Fibroblast of lung (primary cell): ENCODE results near the gene TYMS. TPM values are rescaled to one million over a fixed set of nuclear protein-coding genes. Genes with fewer than 3 reads are reported as not detected.

Source experiments
- DNase-seq, 2 donors: peaks; one replicate each; pipeline versions ENCODE4 v3.0.0 to v3.0.0-alpha.2; 2010; ENCODE audit warnings: low read depth in 2 of 2
- H2AFZ ChIP-seq: 2 replicates; pipeline ENCODE4 v1.5.1; 2012; ENCODE audit warnings: low read length, control low read depth, inconsistent platforms
- H3K27ac ChIP-seq: 2 replicates; pipeline ENCODE4 v1.5.1; 2011; ENCODE audit warnings: low read length, control low read depth; ENCODE audit not compliant: insufficient read depth
- H3K27me3 ChIP-seq: 2 replicates; pipeline ENCODE4 v1.5.1; 2011; ENCODE audit warnings: mild to moderate bottlenecking, low read length; ENCODE audit not compliant: control insufficient read depth, insufficient read depth
- H3K36me3 ChIP-seq: 2 replicates; pipeline ENCODE4 v1.5.1; 2011; ENCODE audit warnings: low read length; ENCODE audit not compliant: control insufficient read depth, insufficient read depth
- H3K4me1 ChIP-seq: 2 replicates; pipeline ENCODE4 v1.5.1; 2011; ENCODE audit warnings: low read length; ENCODE audit not compliant: control insufficient read depth, insufficient read depth; ENCODE audit errors: extremely low read depth
- H3K4me2 ChIP-seq: 2 replicates; pipeline ENCODE4 v1.5.1; 2011; ENCODE audit warnings: low read length, control low read depth; ENCODE audit not compliant: insufficient read depth; ENCODE audit errors: extremely low read depth
- H3K4me3 ChIP-seq, 4 experiments: fragments of 200-600 bp in 1 of 4; sonication (generic) in 1 of 4; replicated peaks in 1 of 4; 2 replicates each; pipeline ENCODE4 v1.5.1; 2011 to 2016; ENCODE audit warnings: low read length in 4 of 4, low read depth in 3 of 4, mild to moderate bottlenecking in 3 of 4, control low read depth in 2 of 4, inconsistent platforms in 1 of 4, mixed read lengths in 1 of 4; ENCODE audit not compliant: insufficient read depth in 1 of 4; ENCODE audit errors: control extremely low read depth in 1 of 4
- H3K79me2 ChIP-seq: 2 replicates; pipeline ENCODE4 v1.5.1; 2012; ENCODE audit warnings: mild to moderate bottlenecking, low read length, inconsistent platforms; ENCODE audit not compliant: control insufficient read depth, insufficient read depth
- H3K9ac ChIP-seq: 2 replicates; pipeline ENCODE4 v1.5.1; 2011; ENCODE audit warnings: mild to moderate bottlenecking, low read length, control low read depth; ENCODE audit not compliant: insufficient read depth
- H3K9me3 ChIP-seq: 2 replicates; pipeline ENCODE4 v1.5.1; 2012; ENCODE audit warnings: low read depth, low read length; ENCODE audit not compliant: control insufficient read depth, insufficient read depth
- H4K20me1 ChIP-seq: 2 replicates; pipeline ENCODE4 v1.5.1; 2011; ENCODE audit warnings: low read length; ENCODE audit not compliant: control insufficient read depth, insufficient read depth; ENCODE audit errors: extremely low read depth
- EZH2 ChIP-seq: IDR thresholded peaks from 2 replicates; pipeline ENCODE4 v1.5.1; 2012; ENCODE audit warnings: low read length, control low read depth, mild to moderate bottlenecking; ENCODE audit errors: missing control alignments
- polyA minus RNA-seq: library from RNA; depleted of rRNA, polyadenylated mRNA; stranded (reverse); fragments of >200 nt; gene quantifications from 2 replicates; pipeline ENCODE4 v1.2.3, GENCODE V29; 2011; ENCODE audit warnings: low replicate concordance
- polyA plus RNA-seq, 2 donors: library from polyadenylated mRNA; depleted of rRNA in 1 of 2; stranded (reverse) in 1 of 2; unstranded in 1 of 2; fragments of >200 nt; gene quantifications; 2 replicates each; pipeline ENCODE4 v1.2.1, GENCODE V29; 2011 to 2012; ENCODE audit warnings: missing spikeins in 1 of 2
- total RNA-seq: library from RNA; depleted of rRNA; stranded (reverse); fragments of >200 nt; gene quantifications from 2 replicates; pipeline ENCODE4 v1.2.1, GENCODE V29; 2014
- TF ChIP-seq, protein P1 (sequence below), 2 donors: IDR thresholded peaks in 1 of 2; conservative IDR thresholded peaks in 1 of 2; 1 replicate in 1 of 2; 2 replicates in 1 of 2; pipeline ENCODE4 v1.5.1; 2011 to 2012; ENCODE audit warnings: low read length in 2 of 2, control low read depth in 1 of 2, inconsistent platforms in 1 of 2, low read depth in 1 of 2, mild to moderate bottlenecking in 1 of 2

Gene TYMS
- total RNA-seq (12.1 and 16.8 TPM in 2 replicates), polyA plus RNA-seq (45.4 and 152 TPM in 2 replicates), polyA minus RNA-seq (64.8 and 292 TPM in 2 replicates)
- polyA plus RNA-seq (2012), result 34.9 and 126 TPM in 2 replicates

DNA sequence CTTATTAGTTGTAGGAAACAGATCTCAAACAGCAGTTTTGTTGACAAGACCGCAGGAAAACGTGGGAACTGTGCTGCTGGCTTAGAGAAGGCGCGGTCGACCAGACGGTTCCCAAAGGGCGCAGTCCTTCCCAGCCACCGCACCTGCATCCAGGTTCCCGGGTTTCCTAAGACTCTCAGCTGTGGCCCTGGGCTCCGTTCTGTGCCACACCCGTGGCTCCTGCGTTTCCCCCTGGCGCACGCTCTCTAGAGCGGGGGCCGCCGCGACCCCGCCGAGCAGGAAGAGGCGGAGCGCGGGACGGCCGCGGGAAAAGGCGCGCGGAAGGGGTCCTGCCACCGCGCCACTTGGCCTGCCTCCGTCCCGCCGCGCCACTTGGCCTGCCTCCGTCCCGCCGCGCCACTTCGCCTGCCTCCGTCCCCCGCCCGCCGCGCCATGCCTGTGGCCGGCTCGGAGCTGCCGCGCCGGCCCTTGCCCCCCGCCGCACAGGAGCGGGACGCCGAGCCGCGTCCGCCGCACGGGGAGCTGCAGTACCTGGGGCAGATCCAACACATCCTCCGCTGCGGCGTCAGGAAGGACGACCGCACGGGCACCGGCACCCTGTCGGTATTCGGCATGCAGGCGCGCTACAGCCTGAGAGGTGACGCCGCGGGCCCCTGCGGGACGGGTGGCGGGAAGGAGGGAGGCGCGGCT, at the start of gene TYMS:
Gene TYMS, plus strand, starts transcription at position 343 of the 690 bp plus-strand sequence. Its CDS starts 90 bp downstream, at position 433.
- no peak for TF ChIP-seq EZH2
- TF ChIP-seq, protein P1, sequence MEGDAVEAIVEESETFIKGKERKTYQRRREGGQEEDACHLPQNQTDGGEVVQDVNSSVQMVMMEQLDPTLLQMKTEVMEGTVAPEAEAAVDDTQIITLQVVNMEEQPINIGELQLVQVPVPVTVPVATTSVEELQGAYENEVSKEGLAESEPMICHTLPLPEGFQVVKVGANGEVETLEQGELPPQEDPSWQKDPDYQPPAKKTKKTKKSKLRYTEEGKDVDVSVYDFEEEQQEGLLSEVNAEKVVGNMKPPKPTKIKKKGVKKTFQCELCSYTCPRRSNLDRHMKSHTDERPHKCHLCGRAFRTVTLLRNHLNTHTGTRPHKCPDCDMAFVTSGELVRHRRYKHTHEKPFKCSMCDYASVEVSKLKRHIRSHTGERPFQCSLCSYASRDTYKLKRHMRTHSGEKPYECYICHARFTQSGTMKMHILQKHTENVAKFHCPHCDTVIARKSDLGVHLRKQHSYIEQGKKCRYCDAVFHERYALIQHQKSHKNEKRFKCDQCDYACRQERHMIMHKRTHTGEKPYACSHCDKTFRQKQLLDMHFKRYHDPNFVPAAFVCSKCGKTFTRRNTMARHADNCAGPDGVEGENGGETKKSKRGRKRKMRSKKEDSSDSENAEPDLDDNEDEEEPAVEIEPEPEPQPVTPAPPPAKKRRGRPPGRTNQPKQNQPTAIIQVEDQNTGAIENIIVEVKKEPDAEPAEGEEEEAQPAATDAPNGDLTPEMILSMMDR (conservative IDR thresholded peaks at IDR 0.05 in 1 of 2, IDR thresholded peaks at IDR 0.05 in 1 of 2; ENCODE audit: low read depth in 1 of 2, low read length in 2 of 2), result peak in 1 of 2 donors; percentile 2
- H4K20me1 ChIP-seq, result no peaks in the 10 kb centered on the region
- peak within 1 kb of the TSS; percentile 84 for H3K27ac ChIP-seq
- H3K36me3 ChIP-seq, result no peaks in the 10 kb centered on the region
- H3K79me2 ChIP-seq, result peaks cover 16% of the 10 kb centered on the region
- peak; percentile 44 to 60 for DNase-seq
- H3K9ac ChIP-seq, result peak within 1 kb of the TSS; percentile 74
- peak within 1 kb of the TSS; percentile 73 to 93 (median 89) for H3K4me3 ChIP-seq
- H3K27me3 ChIP-seq, result no peaks in the 10 kb centered on the region
- peak within 1 kb of the TSS; percentile 87 for H3K4me2 ChIP-seq
- peak within 1 kb of the TSS; percentile 93 for H2AFZ ChIP-seq
- H3K9me3 ChIP-seq, result no peaks in the 10 kb centered on the region
- no peaks in the 10 kb centered on the region for H3K4me1 ChIP-seq

DNA sequence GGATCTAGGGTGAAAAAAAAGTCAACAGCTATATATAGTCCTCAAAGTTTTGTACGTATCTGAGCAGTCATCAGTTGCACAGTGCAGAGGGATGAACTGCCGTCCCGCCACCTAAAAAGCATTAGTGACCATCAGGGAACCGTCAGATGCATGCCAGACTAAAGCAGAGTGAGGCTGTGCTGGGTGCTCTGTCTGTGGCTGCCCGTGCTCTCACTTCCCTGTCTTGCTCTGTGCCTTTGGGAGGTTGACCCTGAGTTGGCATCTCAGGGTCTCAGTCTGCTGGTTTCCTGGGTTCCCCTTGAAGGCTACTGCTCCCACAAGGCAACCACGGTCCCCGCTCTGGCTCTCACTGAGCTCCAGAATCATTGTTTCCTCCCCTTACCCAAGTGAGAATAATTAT, 49.5 kb upstream of the TYMS start:
- no peak overlapping the region for H2AFZ ChIP-seq
- no peaks in the 10 kb centered on the region for H3K36me3 ChIP-seq
- no peak overlapping the region for H3K4me3 ChIP-seq
- H3K4me1 ChIP-seq, result no peaks in the 10 kb centered on the region
- H4K20me1 ChIP-seq, result no peaks in the 10 kb centered on the region
- TF ChIP-seq, protein P1 (conservative IDR thresholded peaks at IDR 0.05 in 1 of 2, IDR thresholded peaks at IDR 0.05 in 1 of 2; ENCODE audit: low read depth in 1 of 2, low read length in 2 of 2), result no peak
- TF ChIP-seq EZH2, result no peak
- no peak for DNase-seq
- H3K79me2 ChIP-seq, result no peaks in the 10 kb centered on the region
- H3K9me3 ChIP-seq, result no peaks in the 10 kb centered on the region
- H3K4me2 ChIP-seq, result no peak overlapping the region
- H3K27me3 ChIP-seq, result peaks cover 7% of the 10 kb centered on the region
- H3K27ac ChIP-seq, result no peak overlapping the region
- H3K9ac ChIP-seq, result no peak overlapping the region

DNA sequence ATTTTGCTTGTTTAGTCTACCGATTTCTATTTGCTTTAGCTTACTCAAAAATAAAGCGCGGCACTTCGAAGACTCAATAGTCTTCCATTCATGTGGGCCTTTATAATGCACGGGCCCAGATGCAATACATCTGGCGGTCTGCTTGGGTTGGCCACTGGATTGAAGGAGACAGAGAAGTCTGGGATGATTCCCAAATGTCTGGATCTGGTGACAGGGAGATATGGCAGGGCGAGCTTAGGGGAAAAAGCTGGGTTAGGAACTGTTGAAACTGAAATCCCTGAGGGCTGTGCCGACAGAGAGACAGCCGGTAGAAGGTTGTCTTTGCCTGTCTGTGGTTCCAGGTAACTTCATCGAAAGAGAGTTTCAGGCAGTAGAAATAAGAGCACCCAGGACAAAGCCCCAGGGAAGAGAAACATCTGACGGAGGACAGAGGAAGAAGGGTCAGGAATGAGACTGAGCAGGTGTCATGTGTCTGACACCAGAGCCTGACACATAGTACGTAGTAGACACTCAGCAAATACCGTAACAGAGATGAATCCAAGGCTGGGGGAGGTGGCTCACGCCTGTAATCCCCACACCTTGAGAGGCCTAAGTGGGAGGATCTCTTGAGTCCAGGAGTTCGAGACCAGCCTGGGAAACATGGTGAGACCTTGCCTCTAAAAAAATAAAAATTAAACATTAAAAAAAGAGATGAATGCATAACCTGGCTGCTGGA, 47.1 kb upstream of the TYMS start:
- Histone ChIP-seq H3K27me3 (peaks cover 3% of the 10 kb centered on the region), H3K79me2 (no peaks in the 10 kb centered on the region), H3K9ac (no peak overlapping the region), H3K4me1 (no peaks in the 10 kb centered on the region), H3K9me3 (no peaks in the 10 kb centered on the region), H3K36me3 (no peaks in the 10 kb centered on the region), H3K27ac (no peak overlapping the region), H3K4me3 (no peak overlapping the region), H4K20me1 (no peaks in the 10 kb centered on the region), H3K4me2 (no peak overlapping the region), H2AFZ (no peak overlapping the region)
- TF ChIP-seq EZH2, result no peak
- TF ChIP-seq, protein P1 (conservative IDR thresholded peaks at IDR 0.05 in 1 of 2, IDR thresholded peaks at IDR 0.05 in 1 of 2; ENCODE audit: low read depth in 1 of 2, low read length in 2 of 2), result no peak
- DNase-seq, result no peak
